GM18861 (cell line): ENCODE results near the gene NEURL1.
"Not testable (repeated sequence)": the region's sequence is repeated elsewhere in the genome, so short reads cannot be mapped to it uniquely, and the experiment has no call there.

Experiments
- ATAC-seq: cut with Tn5 transposase; IDR thresholded peaks from one replicate; pipeline ENCODE4 v1.9.1; 2021; ENCODE audit not compliant: unreplicated experiment

The NEURL1 gene

GRCh38 chr10:103602028-103602851 is 108.7 kb downstream of the NEURL1 start:
- ATAC-seq, result no peak

- no peak for ATAC-seq
Observed at GRCh38 chr10:103602852-103603155, 109.3 kb downstream of the NEURL1 start.

- ATAC-seq, result no peak
Observed at GRCh38 chr10:103603382-103603781, 109.9 kb downstream of the NEURL1 start.

- no peak for ATAC-seq
Observed at GRCh38 chr10:103605359-103606096, 112.0 kb downstream of the NEURL1 start.

GRCh38 chr10:103606097-103606438 is 112.6 kb downstream of the NEURL1 start:
- not testable (repeated sequence) for ATAC-seq

GRCh38 chr10:103607051-103607450 is 113.5 kb downstream of the NEURL1 start:
- not testable (repeated sequence) for ATAC-seq

- ATAC-seq, result not testable (repeated sequence)
Observed at GRCh38 chr10:103608056-103608455, 114.6 kb downstream of the NEURL1 start.

GRCh38 chr10:103609231-103610082 is 116.0 kb downstream of the NEURL1 start:
- ATAC-seq, result no peak

GRCh38 chr10:103610083-103610472 is 116.6 kb downstream of the NEURL1 start:
- ATAC-seq, result no peak

GRCh38 chr10:103610921-103611511 is 117.5 kb downstream of the NEURL1 start:
- no peak for ATAC-seq

- no peak for ATAC-seq
Observed at GRCh38 chr10:103612462-103613365, 119.2 kb downstream of the NEURL1 start.

GRCh38 chr10:103613616-103614015 is 120.1 kb downstream of the NEURL1 start:
- ATAC-seq, result no peak

- no peak for ATAC-seq
Observed at GRCh38 chr10:103614306-103615158, 121.0 kb downstream of the NEURL1 start.

- no peak for ATAC-seq
Observed at GRCh38 chr10:103616705-103617601, 123.4 kb downstream of the NEURL1 start.

- ATAC-seq, result no peak
Observed at GRCh38 chr10:103617602-103618385, 124.3 kb downstream of the NEURL1 start.

- ATAC-seq, result no peak
Observed at GRCh38 chr10:103618575-103619423, 125.3 kb downstream of the NEURL1 start.
